Measurements from ENCODE around the gene TMEM19.

Gene TMEM19

DNA sequence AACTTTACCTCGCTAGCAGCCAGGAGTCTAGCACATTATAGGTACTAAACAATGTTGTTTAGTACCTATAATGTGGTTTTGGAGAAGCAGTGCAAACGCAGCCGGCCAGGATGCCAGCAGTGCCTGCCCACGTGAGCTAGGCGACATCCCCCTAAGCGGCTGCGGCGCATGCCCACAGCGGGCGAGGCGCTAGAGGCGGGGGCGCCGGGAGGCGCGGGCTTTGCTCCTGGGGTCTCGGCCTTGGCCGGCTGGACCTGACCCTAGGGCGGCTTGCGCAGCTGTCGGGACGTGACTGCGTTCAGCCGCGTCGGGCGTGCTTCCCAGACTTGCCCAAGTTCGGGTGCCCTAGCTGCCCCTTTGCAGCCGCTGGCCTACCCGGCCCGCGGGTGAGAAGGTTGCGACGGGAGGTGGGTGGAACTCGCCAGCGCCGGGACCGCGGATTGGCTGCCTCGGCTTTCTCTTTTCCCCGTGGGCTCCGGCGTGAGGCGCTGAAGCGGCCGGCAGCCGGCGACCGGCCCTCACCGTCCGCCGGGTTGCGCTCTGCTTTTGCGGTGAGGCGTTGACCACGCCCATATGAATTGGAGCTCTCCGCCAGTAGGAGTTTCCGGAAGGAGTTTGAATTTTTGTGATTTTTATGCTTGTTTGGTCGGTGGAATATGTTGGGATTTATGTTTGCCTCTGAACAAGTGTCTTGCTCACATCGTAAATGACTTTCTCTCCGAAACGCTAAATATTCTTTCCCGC, at the start of gene TMEM19:
Gene TMEM19, plus strand, starts transcription at position 169 of the 744 bp plus-strand sequence. CDS start 599 bp downstream, outside the sequence.
- DNase-seq, result peak; percentile 84

GRCh38 chr12:71636704-71637115, 49.2 kb upstream of the TMEM19 start:
- no peak for DNase-seq

DNA sequence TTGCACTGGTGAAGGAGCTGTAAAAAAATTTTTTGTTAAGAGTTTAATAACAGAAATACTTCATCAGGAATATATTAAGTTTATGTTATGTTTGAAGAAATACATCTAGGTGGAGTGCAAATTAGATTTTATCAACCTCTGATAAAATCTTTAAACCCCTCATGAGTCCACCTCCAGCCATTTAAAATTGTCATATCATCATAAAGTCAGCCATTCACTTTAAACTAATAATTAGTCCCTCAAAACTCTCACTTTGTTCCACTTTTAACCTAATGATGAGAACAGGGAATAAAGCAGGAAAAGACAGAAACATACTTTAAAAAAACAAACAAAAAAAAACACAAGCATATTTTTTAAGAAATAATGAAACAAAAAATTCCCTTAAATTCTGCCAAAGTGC, 47.4 kb upstream of the TMEM19 start:
- no peak for DNase-seq

DNA sequence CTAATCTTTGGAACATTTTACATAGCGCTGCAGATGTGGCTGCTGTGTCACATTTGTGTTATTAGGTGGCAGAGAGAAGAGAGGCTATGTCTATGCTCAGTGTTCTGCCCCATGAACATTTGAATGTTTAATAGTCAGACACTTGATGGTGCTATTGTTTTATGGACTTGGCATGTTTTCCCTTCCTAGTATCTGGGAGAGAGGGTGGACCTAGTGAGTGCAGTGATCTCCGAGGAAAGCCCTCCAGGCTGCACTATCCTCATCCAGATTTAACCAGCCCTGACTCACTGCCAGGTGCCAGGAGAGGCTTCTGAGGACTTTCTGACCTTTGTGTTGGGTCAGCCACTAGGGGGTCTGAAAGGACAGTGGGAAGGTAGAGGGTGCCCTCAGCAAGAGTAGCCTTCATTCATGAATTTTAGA, 46.5 kb upstream of the TMEM19 start:
- DNase-seq, result no peak

- no peak for DNase-seq
Measured at GRCh38 chr12:71640316-71640715, 45.6 kb upstream of the TMEM19 start.

DNA sequence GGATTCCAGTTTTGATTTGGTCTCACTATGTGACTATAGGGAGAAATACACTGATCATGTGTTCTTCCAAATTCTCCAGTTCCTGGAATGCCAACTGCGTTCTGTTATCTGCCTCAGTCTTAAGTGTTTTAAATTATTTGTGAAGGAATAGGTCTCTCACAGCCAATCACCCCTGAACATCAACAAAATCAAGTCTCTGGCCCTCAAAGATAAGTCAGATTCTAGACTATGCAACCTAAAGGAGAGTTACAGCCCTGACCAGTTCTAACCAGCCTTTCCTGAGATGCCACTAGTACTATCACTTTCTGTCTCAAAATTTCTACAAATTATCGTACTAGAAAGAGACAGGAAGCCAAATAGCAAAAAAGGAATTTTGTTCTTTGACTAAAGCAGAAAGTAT, 44.5 kb upstream of the TMEM19 start:
- no peak for DNase-seq

GRCh38 chr12:71642264-71642663, 43.6 kb upstream of the TMEM19 start:
- no peak for DNase-seq

DNA sequence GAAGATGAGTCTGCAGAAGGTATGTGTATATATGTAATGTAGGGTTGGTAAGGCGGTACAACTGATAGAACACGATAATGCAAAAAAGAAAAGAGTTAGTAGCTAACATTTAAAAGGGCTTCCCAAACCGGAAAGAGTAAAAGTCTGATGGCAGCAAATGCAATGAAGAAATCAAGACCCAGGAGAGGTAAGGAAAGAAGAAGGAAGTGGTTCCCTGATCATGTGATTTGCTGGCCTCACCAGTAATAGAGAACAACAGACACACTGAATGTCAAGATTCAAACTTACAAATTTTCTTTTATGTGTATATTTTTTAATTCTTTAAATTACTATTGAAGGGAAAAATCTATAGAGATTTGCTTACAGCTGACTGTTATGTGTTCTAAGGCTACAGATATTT, 40.6 kb upstream of the TMEM19 start:
- no peak for DNase-seq

DNA sequence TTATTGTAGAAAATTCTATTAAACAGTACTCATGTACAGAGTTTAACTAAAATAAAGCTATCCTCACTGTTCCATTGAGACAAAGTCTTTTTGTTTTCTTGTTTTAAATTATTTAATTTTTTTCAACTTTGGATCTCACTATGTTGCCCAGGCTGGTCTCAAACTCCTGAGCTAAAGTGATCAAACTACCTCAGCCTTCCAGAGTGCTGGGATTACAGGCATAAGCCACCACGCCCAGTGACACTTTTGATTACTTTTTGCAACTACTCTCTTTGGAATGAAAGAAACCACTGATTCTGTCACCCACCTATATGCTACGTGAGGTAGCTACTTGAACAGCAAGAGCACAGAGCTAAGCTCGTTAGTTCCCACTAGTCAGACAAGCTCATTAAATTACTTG, 39.4 kb upstream of the TMEM19 start:
- DNase-seq, result no peak

GRCh38 chr12:71648537-71648936, 37.3 kb upstream of the TMEM19 start:
- no peak for DNase-seq

DNA sequence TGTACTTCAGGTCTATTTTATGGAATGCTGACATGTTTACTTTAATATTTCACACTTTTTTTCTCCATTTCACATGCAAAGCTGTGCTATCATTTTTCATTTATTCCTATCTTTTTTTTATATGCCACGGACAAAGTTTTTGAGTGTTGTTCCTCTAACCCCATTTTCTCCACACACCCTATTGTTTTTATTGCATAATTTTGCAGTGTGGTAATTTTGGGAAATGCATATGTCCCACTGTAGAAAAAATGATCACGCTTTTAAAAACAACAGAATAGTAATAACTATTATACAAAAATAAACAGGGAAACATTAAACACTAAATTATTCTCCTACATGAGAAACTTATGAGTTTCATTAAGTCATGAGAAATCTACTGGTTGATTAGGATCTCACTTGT, 36.5 kb upstream of the TMEM19 start:
- DNase-seq, result no peak

GRCh38 chr12:71652656-71653055, 33.2 kb upstream of the TMEM19 start:
- no peak for DNase-seq

DNA sequence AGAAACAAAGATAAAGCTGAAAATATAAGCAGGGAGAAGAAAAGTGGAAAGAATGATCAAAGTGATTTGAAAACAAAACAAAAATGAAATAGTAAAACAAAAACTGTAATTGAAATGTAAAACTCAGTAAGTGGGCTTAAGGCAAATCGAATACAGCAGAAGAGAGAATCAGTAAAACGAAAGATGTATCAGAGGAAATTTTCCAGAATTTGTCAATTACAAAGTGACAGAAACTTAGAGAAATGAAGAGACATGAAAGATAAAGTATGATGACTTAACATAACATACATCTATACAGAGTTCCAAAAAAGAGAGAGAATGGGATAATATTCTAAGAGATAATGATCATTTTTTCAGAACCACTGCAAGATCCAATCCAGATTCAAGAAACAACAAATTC, 32.7 kb upstream of the TMEM19 start:
- no peak for DNase-seq

DNA sequence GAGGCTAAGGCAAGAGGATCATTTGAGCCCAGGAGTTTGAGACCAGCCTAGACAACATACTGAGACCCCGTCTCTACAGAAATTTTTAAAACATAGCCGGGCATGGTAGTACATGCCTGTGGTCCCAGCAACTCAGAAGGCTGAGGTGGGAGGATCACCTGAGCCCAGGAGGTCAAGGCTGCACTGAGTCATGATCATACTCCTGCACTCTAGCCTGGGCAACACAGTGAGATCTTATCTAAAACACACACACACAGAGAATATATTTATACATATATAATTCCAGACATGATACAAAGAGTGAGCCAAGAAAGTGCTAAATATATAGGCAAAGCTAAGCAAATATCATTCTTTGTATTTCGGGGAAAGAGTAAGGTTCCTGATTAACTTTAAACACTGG, 31.7 kb upstream of the TMEM19 start:
- DNase-seq, result no peak

DNA sequence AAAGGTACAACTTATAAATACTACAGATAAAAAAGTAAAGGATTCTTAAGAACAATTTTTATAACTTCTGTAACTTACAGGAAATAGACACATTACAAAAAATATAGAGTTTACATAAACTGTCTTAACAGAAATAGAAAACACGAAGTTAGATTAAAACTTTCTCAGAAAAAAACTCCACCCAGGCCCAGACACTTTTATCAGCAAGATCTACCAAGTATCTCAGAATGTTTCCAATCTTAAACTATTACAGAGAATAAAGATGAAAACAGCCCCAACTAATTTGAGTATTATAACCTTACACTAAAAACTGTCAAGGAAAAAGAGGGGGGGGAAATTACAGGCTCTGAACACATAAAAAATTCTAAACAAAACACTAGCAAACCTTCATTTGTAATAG, 30.4 kb upstream of the TMEM19 start:
- no peak for DNase-seq

- no peak for DNase-seq
Measured at GRCh38 chr12:71655907-71656306, 30.0 kb upstream of the TMEM19 start.

DNA sequence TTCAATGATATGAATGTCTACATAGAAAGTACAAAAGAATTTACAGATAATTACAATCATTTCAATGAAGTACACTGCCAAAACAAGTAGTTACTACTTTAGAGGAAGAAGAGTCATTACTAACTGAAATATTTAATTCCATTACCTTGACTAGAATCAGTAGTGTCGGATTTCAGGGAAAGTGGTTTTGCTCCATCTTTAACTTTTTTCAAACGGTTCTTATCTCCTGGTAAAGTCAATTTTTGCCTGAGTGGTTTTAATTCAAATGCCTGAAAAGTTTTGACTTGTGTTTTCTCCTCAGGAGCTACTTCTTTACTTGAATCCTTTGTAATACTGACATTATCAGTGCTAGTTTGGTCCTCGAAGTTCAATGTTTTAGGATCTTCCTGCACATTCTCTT, 29.1 kb upstream of the TMEM19 start:
- DNase-seq, result no peak

DNA sequence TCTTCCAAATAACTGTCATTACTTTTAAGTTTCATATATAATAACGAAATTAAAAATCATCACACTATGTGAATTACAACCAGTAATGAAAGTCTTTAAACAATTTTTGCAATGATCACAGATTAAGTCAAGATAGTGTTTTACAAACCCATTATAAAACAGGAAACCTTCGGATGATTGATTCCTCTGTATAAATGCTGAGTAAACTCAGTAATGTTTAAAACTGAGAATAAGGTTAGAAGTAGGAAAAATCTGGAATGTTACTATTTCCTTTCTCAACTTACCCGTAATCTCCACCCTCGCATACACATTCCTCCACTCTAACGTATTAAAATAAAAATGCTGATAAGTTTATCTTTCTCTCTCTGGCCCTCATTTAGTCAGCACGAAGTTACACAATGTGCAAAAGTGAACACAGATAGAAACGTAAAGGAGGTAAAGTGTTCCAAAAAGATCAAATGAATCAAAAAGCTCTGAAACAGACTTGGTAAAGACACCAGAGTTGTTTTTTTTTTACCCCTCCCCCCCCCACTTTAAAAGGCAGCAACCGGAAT, 23.8 kb upstream of the TMEM19 start:
- DNase-seq, result no peak

- DNase-seq, result peak; percentile 71
Measured at GRCh38 chr12:71662849-71663560, 22.9 kb upstream of the TMEM19 start.

- peak; percentile 88 for DNase-seq
Measured at GRCh38 chr12:71663561-71664410, 22.1 kb upstream of the TMEM19 start, which contains the start of the genes THAP2 and ZFC3H1. TSS of gene THAP2 (plus strand) at chr12:71664301. CDS start at chr12:71664510, 209 bp downstream. TSS of gene ZFC3H1 (minus strand) at chr12:71663848. CDS start at chr12:71663610, 238 bp downstream.

- DNase-seq, result no peak
Measured at GRCh38 chr12:71664411-71665089, 21.3 kb upstream of the TMEM19 start.

DNA sequence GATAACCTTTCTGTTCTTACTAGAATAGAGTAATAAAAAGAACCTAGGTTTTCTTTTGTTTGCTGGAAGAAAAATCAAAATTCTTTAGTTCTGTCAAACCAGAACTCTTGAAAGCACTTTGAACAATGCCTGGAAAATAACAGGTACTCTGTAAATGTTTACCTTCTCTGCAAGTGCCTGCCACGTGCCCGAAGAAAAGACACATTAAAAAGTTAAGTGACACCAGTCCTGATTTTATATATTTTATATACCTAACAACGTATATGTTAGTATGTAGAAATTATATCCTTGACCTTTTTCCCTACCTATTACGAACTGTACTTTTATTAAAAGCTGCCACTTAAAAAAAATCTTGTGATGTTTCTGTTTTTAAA, 20.8 kb upstream of the TMEM19 start:
- no peak for DNase-seq
